Lung microvascular endothelial cell (primary cell): ENCODE data around the gene KIDINS220. TPM values are rescaled to one million over a fixed set of nuclear protein-coding genes. Genes with fewer than 3 reads are reported as not detected.

Experiments
- DNase-seq, 2 donors: peaks; one replicate each; pipeline versions ENCODE4 v3.0.0 to v3.0.0-alpha.2; 2010; ENCODE audit warnings: low read depth in 2 of 2
- total RNA-seq: library from RNA; depleted of rRNA; stranded (reverse); fragments of >200 nt; gene quantifications from 2 replicates; pipeline ENCODE4 v1.2.1, GENCODE V29; 2014

KIDINS220 gene
- total RNA-seq, 1 donor from 2014 or later: 58.9 TPM

- peak in 1 of 2 donors; percentile 7 for DNase-seq
Measured at GRCh38 chr2:8805278-8806210, 31.9 kb downstream of the KIDINS220 start.

DNA sequence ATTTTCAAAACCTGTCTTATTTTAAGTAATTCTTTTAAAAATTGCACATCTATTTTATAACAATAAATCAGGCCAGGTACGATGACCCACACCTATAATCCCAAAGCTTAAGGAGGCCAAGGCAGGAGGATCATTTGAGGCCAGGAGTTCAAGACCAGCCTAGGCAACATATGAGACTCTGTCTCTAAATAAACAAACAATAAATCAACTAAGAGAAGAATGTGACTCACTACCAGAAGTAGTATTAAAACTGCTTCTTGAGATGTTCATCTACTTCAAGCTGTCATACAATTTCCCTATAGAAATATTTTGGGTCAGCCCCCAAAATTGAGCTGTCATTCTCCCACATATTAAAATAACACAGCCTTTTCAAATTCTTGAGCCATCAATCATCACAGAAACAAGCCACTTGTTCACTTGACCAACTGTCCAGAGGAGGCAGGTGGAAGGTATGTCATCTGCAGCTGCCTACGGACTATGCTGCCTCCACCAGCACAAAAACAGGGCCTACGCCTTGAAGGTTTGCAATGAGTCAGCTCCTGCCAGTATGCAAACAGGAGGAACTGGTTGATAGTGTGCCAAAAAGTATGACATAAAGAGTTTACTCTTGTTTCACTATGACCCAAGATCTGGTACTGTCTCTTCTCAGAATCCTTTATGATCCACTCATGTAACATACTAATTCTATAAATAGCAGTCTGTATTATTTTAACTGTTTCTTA is 33.6 kb downstream of the KIDINS220 start:
- DNase-seq: peak; percentile 36 to 94

DNA sequence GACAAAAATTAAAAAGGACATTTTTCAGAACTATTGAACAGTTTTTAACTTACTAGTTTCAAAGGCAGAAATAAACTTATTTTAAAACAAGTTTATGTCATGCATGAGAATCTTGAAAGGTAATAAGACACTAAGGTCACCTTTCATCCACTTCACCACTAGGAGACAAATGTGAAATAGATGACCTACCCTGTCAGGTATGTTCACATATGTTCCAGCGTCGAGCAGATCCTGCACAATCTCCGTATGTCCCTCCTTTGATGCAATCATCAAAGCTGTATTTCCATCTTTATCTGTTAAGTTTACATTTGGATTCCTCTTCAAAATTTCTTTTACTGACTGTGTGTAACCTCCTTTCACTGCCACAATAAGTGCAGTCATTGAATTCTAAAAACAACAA is 34.7 kb downstream of the KIDINS220 start:
- DNase-seq: no peak

DNA sequence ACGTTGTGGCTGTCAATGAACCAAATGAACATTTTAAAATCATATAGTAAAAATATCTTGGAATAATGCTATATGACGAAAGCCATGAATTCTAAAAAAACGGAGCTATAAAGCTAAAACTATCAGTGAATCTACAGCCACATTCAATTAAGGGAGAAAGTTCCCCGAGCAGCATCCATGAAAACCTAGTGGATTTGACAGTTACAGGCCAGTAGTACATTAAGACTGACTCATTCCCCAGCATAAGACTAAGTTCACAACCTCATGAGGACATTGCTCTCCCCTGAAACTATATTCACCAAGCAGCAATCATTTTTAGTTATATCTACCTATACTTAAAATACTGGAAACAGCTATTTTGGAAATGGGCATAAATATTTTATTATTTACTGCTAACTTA is 36.6 kb downstream of the KIDINS220 start:
- no peak for DNase-seq

- no peak for DNase-seq
Measured at GRCh38 chr2:8800218-8800617, 37.2 kb downstream of the KIDINS220 start.

GRCh38 chr2:8799004-8799403 is 38.4 kb downstream of the KIDINS220 start:
- no peak for DNase-seq

DNA sequence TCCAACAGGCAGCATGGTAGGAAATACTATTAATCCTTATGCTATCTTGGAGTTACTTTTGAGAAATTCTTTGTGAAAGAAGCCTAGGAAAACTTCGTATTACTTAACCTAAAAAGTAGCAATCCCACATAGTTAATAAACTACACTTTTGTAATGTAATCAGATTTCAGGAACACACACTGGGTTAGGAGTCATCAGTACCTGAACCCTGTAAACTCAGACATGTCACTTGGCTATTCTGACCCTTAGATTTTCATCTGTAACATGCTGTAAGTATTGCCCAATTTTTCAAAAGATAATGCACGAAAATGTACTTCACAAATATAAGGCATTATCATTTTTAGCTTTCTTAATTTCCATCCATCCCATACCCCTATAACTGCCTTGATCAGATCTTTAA is 39.0 kb downstream of the KIDINS220 start:
- DNase-seq: no peak

- no peak for DNase-seq
Measured at GRCh38 chr2:8797682-8798081, 39.7 kb downstream of the KIDINS220 start.

DNA sequence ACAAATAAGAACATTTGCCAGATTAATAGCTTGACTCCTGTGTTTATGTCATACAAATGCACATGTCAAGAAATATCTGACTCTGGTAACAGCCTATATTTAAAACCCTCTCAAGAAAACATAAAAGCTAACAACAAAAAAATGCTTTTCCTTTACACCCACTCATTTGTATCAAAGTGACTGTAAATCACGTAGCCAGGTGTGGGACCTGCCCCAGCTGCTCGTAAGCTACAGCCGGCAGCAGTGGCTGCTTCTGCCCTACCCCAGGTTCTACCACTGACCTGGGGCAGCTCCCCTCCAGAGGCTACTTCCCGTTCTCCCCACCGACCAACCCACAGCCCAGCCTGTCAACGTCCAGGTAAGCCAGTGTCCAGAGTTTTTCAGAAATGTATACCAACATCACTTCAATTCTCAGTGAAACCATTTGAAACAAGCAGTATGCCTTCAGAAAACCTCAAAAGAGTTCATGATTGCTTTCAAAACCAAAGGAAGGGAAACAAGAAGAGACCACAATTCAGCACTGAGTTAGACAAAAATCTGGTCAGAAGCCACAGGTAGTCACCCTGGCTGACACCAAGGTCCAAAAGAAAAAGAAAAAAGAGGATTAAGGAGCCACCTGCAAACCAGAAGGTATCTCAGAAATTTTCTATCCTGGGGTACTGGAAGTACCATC is 40.4 kb downstream of the KIDINS220 start:
- DNase-seq: no peak

DNA sequence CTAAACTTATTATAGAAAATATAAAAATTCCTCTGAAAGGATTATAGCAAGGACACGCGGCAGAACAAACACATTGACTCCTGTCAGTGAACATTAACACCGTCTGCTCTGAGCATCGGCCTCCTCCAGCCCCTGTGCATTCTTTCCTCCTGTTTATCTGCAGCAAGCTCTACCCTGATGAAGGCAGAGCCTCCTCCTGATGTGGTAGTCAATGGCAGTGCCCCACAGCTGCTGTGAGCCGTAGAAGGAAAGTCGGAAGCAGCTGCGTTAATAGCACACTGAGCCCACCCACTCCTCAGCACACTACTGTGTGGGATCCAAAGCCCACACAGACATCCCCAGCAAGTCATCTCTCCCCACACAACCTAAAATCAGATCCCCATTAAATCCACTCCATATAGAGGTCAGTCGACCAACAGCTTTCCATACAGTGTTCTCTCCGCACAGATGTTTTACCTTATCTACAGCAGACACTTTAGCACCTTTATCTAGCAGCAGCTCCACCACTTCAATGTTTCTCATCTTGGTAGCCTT is 41.0 kb downstream of the KIDINS220 start:
- DNase-seq: no peak

- DNase-seq: no peak
Measured at GRCh38 chr2:8794923-8795825, 42.2 kb downstream of the KIDINS220 start.

GRCh38 chr2:8790739-8791162 is 46.7 kb downstream of the KIDINS220 start:
- no peak for DNase-seq

DNA sequence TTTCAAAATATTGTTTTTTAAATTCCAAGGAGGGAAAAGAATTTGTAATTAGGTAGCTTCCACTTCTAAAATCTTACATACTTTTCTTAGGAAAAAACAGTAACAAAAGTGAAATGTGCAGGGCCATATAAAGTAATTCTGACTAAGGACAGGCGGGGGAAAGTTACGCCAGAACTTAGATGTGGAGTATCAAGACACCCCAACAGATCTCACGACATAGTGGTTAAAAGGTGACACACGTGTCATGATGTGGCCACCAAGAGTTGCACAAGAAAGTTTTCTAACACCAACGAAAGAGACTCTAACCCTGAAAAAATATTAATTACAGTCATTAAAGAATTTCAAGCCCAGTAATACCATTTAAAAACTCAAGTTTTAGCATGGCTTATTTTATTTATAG is 51.0 kb downstream of the KIDINS220 start:
- no peak for DNase-seq

DNA sequence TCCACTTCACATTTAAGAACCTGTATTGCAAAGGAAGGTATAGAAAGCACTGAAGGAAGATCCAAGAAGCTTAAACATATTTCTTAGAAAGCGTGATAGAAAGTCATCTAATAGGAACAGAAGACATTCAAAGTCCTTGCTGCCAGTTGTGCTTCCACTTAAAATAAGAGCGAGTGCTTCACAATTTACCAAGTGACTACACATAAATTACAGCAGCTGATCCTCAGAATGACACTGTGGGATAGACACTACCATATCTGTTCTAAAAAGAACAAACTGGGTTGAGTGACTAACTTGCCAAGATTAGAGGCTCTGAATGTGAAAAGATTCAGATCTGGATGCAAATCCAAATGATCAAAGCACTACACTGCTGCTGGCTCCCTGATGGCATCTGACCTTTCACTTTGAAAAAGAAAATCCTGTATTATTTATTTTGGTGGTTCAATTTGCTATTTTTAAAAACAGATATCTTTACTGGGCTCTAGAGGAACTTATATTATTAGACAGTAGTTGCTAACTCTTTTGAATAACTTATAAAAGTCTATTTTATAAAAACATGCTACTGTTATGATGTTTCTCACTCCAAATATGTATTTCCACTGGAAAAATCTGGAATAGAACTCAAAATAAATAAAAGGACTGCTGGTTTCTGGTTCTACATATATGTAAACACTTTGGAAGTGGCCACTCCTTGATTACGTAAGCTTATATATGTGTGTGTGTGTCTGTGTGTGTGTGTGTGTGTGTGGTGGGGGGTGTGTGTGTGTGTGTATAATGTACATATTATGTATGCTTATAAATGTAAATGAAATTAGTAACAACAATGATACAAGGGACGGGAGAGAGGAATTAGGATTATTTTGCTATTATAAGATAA is 57.4 kb downstream of the KIDINS220 start:
- no peak for DNase-seq

- no peak for DNase-seq
Measured at GRCh38 chr2:8774371-8774770, 63.0 kb downstream of the KIDINS220 start.

GRCh38 chr2:8767324-8767723 is 70.1 kb downstream of the KIDINS220 start:
- DNase-seq: no peak

- DNase-seq: peak; percentile 28 to 57
Measured at GRCh38 chr2:8761529-8762164, 75.8 kb downstream of the KIDINS220 start.

DNA sequence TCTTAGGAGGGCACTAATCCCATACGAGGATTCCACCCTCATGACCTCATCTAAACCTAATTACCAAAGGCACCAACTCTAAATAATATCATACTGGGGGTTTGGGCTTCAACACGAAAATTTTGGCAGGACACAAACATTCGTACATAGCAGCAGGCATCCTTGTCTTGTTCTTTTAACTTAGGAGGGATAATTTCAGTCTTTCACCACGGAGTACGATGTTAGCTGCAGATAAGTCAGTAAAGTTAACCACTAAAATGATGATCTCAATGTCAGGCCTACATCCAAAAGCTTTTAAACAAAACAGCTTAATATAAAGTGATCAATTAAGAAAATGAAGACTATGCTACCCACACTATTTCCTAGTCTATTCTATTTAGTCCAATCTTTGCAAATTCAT is 80.7 kb downstream of the KIDINS220 start:
- DNase-seq: no peak

- DNase-seq: no peak
Measured at GRCh38 chr2:8756230-8756629, 81.2 kb downstream of the KIDINS220 start.
